Neuronal stem cell (in vitro differentiated cells): ENCODE data around the gene ELMO1.

Experiments used
- DNase-seq: peaks from one replicate; pipeline ENCODE4 v3.0.0-alpha.2; 2013; ENCODE audit warnings: low spot score
- H2AFZ ChIP-seq: one replicate; pipeline ENCODE4 v1.6.1; 2013; ENCODE audit warnings: mild to moderate bottlenecking, low read length, inconsistent platforms
- H2AK5ac ChIP-seq: 2 replicates; pipeline ENCODE4 v1.6.1; 2013; ENCODE audit warnings: low read depth, mild to moderate bottlenecking, inconsistent platforms, low read length, moderate library complexity, mixed read lengths
- H2BK120ac ChIP-seq: 2 replicates; pipeline ENCODE4 v1.6.1; 2013; ENCODE audit warnings: low read depth, mild to moderate bottlenecking, inconsistent platforms, low read length, moderate library complexity, mixed read lengths
- H2BK12ac ChIP-seq: one replicate; pipeline ENCODE4 v1.6.1; 2013; ENCODE audit warnings: low read length, inconsistent platforms
- H2BK15ac ChIP-seq: 2 replicates; pipeline ENCODE4 v1.6.1; 2013; ENCODE audit warnings: mild to moderate bottlenecking, low read length, inconsistent platforms, mixed read lengths
- H2BK5ac ChIP-seq: one replicate; pipeline ENCODE4 v1.6.1; 2013; ENCODE audit warnings: inconsistent platforms, mild to moderate bottlenecking, low read length, moderate library complexity
- H3K14ac ChIP-seq: one replicate; pipeline ENCODE4 v1.6.1; 2013; ENCODE audit warnings: low read length, inconsistent platforms
- H3K18ac ChIP-seq: 2 replicates; pipeline ENCODE4 v1.6.1; 2013; ENCODE audit warnings: low read length, inconsistent platforms
- H3K23ac ChIP-seq: 2 replicates; pipeline ENCODE4 v1.6.1; 2013; ENCODE audit warnings: low read depth, mild to moderate bottlenecking, mixed read lengths, low read length, inconsistent platforms; ENCODE audit not compliant: poor library complexity
- H3K27ac ChIP-seq: replicated peaks from 3 replicates; pipeline ENCODE4 v1.5.1; 2013; ENCODE audit warnings: low read length, inconsistent platforms
- H3K27me3 ChIP-seq, 3 experiments: 2 replicates each; pipeline ENCODE4 v1.6.1; 2013; ENCODE audit warnings: low read length in 3 of 3, mild to moderate bottlenecking in 2 of 3, inconsistent platforms in 1 of 3, low read depth in 1 of 3, mixed read lengths in 1 of 3, moderate library complexity in 1 of 3; ENCODE audit not compliant: control insufficient read depth in 3 of 3, insufficient read depth in 3 of 3
- H3K36me3 ChIP-seq, 2 donors: replicated peaks in 1 of 2; 2 replicates each; pipeline ENCODE4 v1.6.1; 2013; ENCODE audit warnings: low read length in 2 of 2; ENCODE audit not compliant: control insufficient read depth in 2 of 2, insufficient read depth in 2 of 2
- H3K4ac ChIP-seq: 2 replicates; pipeline ENCODE4 v1.6.1; 2013; ENCODE audit warnings: inconsistent platforms, mild to moderate bottlenecking, low read length, moderate library complexity
- H3K4me1 ChIP-seq, 2 donors: 1 replicate in 1 of 2; 2 replicates in 1 of 2; pipeline ENCODE4 v1.6.1; 2013; ENCODE audit warnings: low read length in 2 of 2, low read depth in 1 of 2; ENCODE audit not compliant: control insufficient read depth in 2 of 2, insufficient read depth in 1 of 2
- H3K4me2 ChIP-seq: one replicate; pipeline ENCODE4 v1.6.1; 2013; ENCODE audit warnings: mild to moderate bottlenecking, low read length, inconsistent platforms; ENCODE audit not compliant: insufficient read depth, poor library complexity, severe bottlenecking
- H3K4me3 ChIP-seq, 2 donors: 2 replicates each; pipeline ENCODE4 v1.5.1; 2013; ENCODE audit warnings: low read length in 2 of 2, mild to moderate bottlenecking in 2 of 2, inconsistent platforms in 1 of 2, moderate library complexity in 1 of 2
- H3K79me1 ChIP-seq: one replicate; pipeline ENCODE4 v1.6.1; 2013; ENCODE audit warnings: low read depth, mild to moderate bottlenecking, inconsistent platforms, low read length, moderate library complexity
- H3K9ac ChIP-seq: one replicate; pipeline ENCODE4 v1.6.1; 2013; ENCODE audit warnings: mild to moderate bottlenecking, low read depth, low read length, inconsistent platforms; ENCODE audit not compliant: poor library complexity
- H3K9me3 ChIP-seq, 2 donors: replicated peaks in 1 of 2; 2 replicates each; pipeline versions ENCODE3 to v1.6.1; 2013; ENCODE audit warnings: low read length in 2 of 2, mild to moderate bottlenecking in 2 of 2, inconsistent platforms in 1 of 2, low read depth in 1 of 2, mixed read lengths in 1 of 2, moderate library complexity in 1 of 2; ENCODE audit not compliant: control insufficient read depth in 2 of 2, insufficient read depth in 1 of 2
- H4K8ac ChIP-seq: one replicate; pipeline ENCODE4 v1.6.1; 2013; ENCODE audit warnings: low read depth, mild to moderate bottlenecking, inconsistent platforms, low read length, moderate library complexity
- H4K91ac ChIP-seq: one replicate; pipeline ENCODE4 v1.6.1; 2013; ENCODE audit warnings: low read length, low read depth, mild to moderate bottlenecking, inconsistent platforms; ENCODE audit not compliant: poor library complexity
- WGBS, 2 donors: extraction: QIAGEN DNeasy Blood & Tissue Kit; methylation state at CpG; one replicate each; pipeline ENCODE4 v1.1.7; 2013; ENCODE audit warnings: missing lambda C conversion rate in 2 of 2, mixed read lengths in 1 of 2; ENCODE audit not compliant: insufficient read length in 2 of 2, insufficient replicate concordance in 1 of 2; ENCODE audit errors: extremely low coverage in 2 of 2; 5-methylcytosine and 5-hydroxymethylcytosine counted together

Gene ELMO1

DNA sequence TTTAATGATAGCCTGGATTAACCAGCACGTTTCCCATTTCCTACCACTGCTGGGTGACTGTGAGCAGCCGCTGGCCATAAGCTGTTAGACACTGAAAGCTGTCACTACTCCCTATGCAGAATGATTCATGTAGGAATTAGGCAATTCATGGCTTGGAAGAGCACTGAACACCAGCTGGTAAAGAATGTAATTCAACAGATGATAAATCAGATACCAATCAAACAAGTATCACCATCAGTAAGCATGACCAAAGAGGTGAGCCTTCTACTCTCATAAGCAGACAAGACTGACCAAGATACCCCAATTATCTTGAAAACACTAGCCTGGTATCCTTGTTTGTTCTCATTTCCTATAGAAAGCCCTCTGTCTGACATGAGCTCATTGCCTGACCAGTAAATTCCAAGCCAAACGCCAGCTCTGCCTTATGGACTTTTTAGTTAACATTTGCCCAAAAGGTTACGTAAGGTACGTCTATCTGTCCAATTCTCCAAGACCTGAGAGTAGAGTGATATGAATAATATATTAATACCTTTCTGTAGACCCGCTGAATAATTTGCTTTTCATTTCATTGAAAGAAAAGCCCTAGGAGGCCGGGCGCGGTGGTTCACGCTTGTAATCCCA, 127.7 kb downstream of the ELMO1 start:
- DNase-seq = no peak
- H3K4me1 ChIP-seq = peaks cover 1 to 3% of the 10 kb centered on the region in 2 donors

GRCh38 chr7:37320140-37320847, 128.4 kb downstream of the ELMO1 start:
- no peaks in the 10 kb centered on the region for H3K36me3 ChIP-seq
- H2BK15ac ChIP-seq = no peak overlapping the region
- H3K27me3 ChIP-seq = no peaks in the 10 kb centered on the region
- H4K91ac ChIP-seq = no peak overlapping the region
- no peak overlapping the region for H2BK12ac ChIP-seq
- H3K18ac ChIP-seq = no peak overlapping the region
- no peak overlapping the region for H3K4ac ChIP-seq
- H3K9me3 ChIP-seq = no peaks in the 10 kb centered on the region
- no peaks in the 10 kb centered on the region for H3K79me1 ChIP-seq
- DNase-seq = no peak
- no peak overlapping the region for H3K9ac ChIP-seq
- H3K4me2 ChIP-seq = no peak overlapping the region
- H2BK120ac ChIP-seq = no peak overlapping the region
- no peak overlapping the region for H3K27ac ChIP-seq
- no peak overlapping the region for H4K8ac ChIP-seq
- H2AFZ ChIP-seq = no peak overlapping the region
- H3K14ac ChIP-seq = no peak overlapping the region
- no peak overlapping the region for H2BK5ac ChIP-seq
- peaks cover 1 to 3% of the 10 kb centered on the region in 2 donors for H3K4me1 ChIP-seq
- WGBS, 2 donors = 100% methylated on average over 1 of the region's 6 CpGs; no CpG with 5 or more reads in 1 of the 2 donors
- H2AK5ac ChIP-seq = no peak overlapping the region
- H3K23ac ChIP-seq = no peak overlapping the region
- H3K4me3 ChIP-seq = no peak overlapping the region

More for the DNA sequence above, 127.7 kb downstream of the ELMO1 start:
- Histone ChIP-seq H3K14ac (no peak overlapping the region), H3K36me3 (no peaks in the 10 kb centered on the region), H3K27ac (no peak overlapping the region), H2BK15ac (no peak overlapping the region), H3K9me3 (no peaks in the 10 kb centered on the region), H3K4me3 (no peak overlapping the region), H4K8ac (no peak overlapping the region), H3K4me2 (no peak overlapping the region), H2AFZ (no peak overlapping the region), H3K4ac (no peak overlapping the region), H4K91ac (no peak overlapping the region), H3K18ac (no peak overlapping the region), H2AK5ac (no peak overlapping the region), H3K9ac (no peak overlapping the region), H3K23ac (no peak overlapping the region), H2BK12ac (no peak overlapping the region), H2BK5ac (no peak overlapping the region), H3K79me1 (no peaks in the 10 kb centered on the region), H3K27me3 (no peaks in the 10 kb centered on the region), H2BK120ac (no peak overlapping the region)
- no CpG with 5 or more reads among the region's 10 CpGs for WGBS, 2 donors

DNA sequence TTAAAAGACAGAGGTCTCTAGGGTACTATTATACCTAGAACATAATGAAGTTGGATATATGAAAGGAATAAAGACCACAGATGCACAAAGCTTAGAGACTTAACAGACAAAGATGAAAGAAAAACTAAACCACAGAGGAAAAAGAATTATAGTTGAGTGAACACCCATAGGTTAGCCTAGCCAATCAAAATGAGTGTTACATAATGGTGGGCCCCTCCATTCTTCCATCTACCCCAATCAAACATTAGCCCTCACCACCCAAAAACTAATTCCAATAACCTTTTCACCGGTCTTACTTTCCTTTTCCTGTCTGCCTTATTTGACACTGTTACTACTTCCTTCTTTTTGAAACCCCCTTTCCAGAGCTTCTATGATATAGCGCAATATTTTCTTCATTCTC, 130.1 kb downstream of the ELMO1 start:
- no peak overlapping the region for H3K4me3 ChIP-seq
- H2AFZ ChIP-seq = no peak overlapping the region
- H3K14ac ChIP-seq = no peak overlapping the region
- H2BK120ac ChIP-seq = no peak overlapping the region
- H3K27ac ChIP-seq = no peak overlapping the region
- no peak overlapping the region for H3K4me2 ChIP-seq
- peaks cover 0 to 5% of the 10 kb centered on the region in 2 donors for H3K9me3 ChIP-seq
- no peak overlapping the region for H3K4ac ChIP-seq
- no peak overlapping the region for H2BK15ac ChIP-seq
- no peaks in the 10 kb centered on the region for H3K27me3 ChIP-seq
- H2BK12ac ChIP-seq = no peak overlapping the region
- H3K18ac ChIP-seq = no peak overlapping the region
- no peak overlapping the region for H4K8ac ChIP-seq
- H3K4me1 ChIP-seq = peaks cover 1 to 3% of the 10 kb centered on the region in 2 donors
- no peaks in the 10 kb centered on the region for H3K79me1 ChIP-seq
- no peak overlapping the region for H4K91ac ChIP-seq
- H3K9ac ChIP-seq = no peak overlapping the region
- WGBS, 2 donors = 100% methylated on average over 1 to 2 of the region's 2 CpGs
- H2BK5ac ChIP-seq = no peak overlapping the region
- no peaks in the 10 kb centered on the region for H3K36me3 ChIP-seq
- no peak overlapping the region for H2AK5ac ChIP-seq
- DNase-seq = no peak
- H3K23ac ChIP-seq = no peak overlapping the region
